ENCODE data around the gene C16orf96.

DNA sequence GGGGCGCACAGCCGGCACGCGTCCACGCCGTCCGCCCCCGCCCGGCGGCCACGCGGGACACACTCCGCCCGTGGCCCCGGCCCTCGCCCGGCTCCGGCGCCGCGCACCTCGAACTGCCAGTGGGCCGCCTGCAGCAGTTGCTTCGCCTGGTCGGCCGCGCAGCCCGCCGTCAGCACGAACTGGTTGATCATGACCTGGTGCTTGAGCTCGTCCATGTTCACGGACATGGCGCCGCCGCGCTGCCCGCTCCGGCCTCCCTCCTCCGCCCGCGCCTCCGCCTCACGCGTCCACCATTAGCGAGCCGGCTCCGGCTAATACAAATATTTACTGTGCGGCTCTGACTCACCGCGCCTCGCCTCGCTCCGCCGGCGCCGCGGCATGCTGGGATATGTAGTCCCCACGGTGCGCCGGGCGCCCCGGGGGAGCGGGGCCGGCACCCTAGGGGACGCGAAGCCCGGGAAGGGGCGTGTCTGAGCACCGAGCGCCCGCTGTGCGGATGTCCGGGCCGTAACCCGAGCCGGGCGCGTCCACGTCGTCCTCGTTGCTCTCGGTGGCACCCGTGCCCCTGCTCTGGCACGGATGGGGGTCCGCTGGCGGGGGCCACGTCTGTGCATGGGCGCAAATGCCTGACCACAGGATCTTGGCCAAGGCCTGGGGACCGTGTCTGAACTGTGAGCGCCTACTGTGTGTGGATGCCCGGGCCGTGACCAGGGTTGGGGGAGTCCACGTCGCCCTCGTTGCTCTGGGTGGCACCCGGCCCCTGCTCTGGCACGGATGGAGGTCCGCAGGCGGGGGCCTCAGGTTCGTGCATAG, 58.6 kb downstream of the C16orf96 start, which contains the start of gene UBALD1:
- TF ChIP-seq, protein P1, sequence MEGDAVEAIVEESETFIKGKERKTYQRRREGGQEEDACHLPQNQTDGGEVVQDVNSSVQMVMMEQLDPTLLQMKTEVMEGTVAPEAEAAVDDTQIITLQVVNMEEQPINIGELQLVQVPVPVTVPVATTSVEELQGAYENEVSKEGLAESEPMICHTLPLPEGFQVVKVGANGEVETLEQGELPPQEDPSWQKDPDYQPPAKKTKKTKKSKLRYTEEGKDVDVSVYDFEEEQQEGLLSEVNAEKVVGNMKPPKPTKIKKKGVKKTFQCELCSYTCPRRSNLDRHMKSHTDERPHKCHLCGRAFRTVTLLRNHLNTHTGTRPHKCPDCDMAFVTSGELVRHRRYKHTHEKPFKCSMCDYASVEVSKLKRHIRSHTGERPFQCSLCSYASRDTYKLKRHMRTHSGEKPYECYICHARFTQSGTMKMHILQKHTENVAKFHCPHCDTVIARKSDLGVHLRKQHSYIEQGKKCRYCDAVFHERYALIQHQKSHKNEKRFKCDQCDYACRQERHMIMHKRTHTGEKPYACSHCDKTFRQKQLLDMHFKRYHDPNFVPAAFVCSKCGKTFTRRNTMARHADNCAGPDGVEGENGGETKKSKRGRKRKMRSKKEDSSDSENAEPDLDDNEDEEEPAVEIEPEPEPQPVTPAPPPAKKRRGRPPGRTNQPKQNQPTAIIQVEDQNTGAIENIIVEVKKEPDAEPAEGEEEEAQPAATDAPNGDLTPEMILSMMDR (conservative IDR thresholded peaks at IDR 0.05 in 1 of 2, IDR thresholded peaks at IDR 0.05 in 1 of 2; ENCODE audit: extremely low read depth in 1 of 2, insufficient read depth in 1 of 2, low read depth in 1 of 2, low read length in 2 of 2), result no peak
- TF ChIP-seq EZH2 (IDR thresholded peaks at IDR 0.05; ENCODE audit: borderline replicate concordance, low read length), result no peak

Data from mammary epithelial cell (primary cell).